Dermis blood vessel endothelial cell (primary cell): ENCODE results near the gene CRYGS. TPM values are rescaled to one million over a fixed set of nuclear protein-coding genes. Genes with fewer than 3 reads are reported as not detected.

Source experiments
- DNase-seq: peaks from one replicate; pipeline ENCODE4 v3.0.0; 2010
- total RNA-seq: library from RNA; depleted of rRNA; stranded (reverse); fragments of >200 nt; gene quantifications from 2 replicates; pipeline ENCODE4 v1.2.3, GENCODE V29; 2014

Gene CRYGS
- total RNA-seq, 1 donor from 2014 or later: 2.4 TPM

DNA sequence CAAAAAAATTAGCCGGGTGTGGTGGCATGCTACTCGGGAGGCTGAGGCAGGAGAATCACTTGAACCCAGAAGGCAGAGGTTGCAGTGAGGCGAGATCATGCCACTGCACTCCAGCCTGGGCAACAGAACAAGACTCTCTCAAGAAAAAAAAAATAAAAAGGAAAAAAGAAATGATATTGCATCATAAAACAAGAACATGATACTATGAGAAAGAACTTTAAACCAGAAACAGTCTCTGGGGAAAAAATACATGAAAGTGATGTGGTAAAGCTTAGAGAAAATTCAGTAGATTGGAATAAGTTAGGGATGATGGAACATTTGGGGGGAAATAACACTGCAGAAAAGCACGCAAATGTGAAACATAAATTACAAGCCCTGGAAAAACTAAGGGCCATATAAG, 54.7 kb downstream of the CRYGS start:
- DNase-seq: no peak

Other genes with a start within 250 kb of the CRYGS start
- under 0.01 and 0.42 TPM in 2 replicates for gene DGKG, start 182.1 kb downstream of the CRYGS start, total RNA-seq
- gene TBCCD1, start 23.0 kb upstream of the CRYGS start, total RNA-seq: 19.3 and 28.2 TPM in 2 replicates
- 60.4 and 91.1 TPM in 2 replicates for gene DNAJB11, start 26.3 kb upstream of the CRYGS start, total RNA-seq
- 0.05 TPM in 1 of 2 replicates, not detected in the other for gene AHSG, start 68.7 kb upstream of the CRYGS start, total RNA-seq
- not detected in 2 replicates for gene FETUB, start 96.0 kb upstream of the CRYGS start, total RNA-seq
- gene HRG, start 121.6 kb upstream of the CRYGS start, total RNA-seq: not detected in 2 replicates
- not detected in 2 replicates for gene KNG1, start 173.0 kb upstream of the CRYGS start, total RNA-seq
- gene EIF4A2, start 239.2 kb upstream of the CRYGS start, total RNA-seq: 564 and 1,344 TPM in 2 replicates